PC-3 (cell line): ENCODE results near the gene KCNG2. TPM values are rescaled to one million over a fixed set of nuclear protein-coding genes. Genes with fewer than 3 reads are reported as not detected.

Source experiments
- ATAC-seq: fragments of 200-7000 bp; cut with Tn5 transposase; 2 replicates; pipeline ENCODE4 v1.9.1; 2020; ENCODE audit warnings: mild to moderate bottlenecking, moderate library complexity
- BruUV-seq: library from RNA; stranded (reverse); fragments of 400-500 nt; replicated peaks from 2 replicates; lab custom pipeline; 2021; lab: Mats Ljungman, UMichigan
- CTCF ChIA-PET: fragments of 300-600 bp; sonication (Branson Sonifier 250); formaldehyde crosslinking; loops from one replicate; lab custom pipeline; 2022; ENCODE audit warnings: antibody characterized with exemption; lab: Charles Lee
- POLR2A ChIA-PET: fragments of 300-600 bp; sonication (Branson Sonifier 250); formaldehyde crosslinking; loops from one replicate; lab custom pipeline; 2022; ENCODE audit warnings: antibody characterized with exemption; ENCODE audit not compliant: unreplicated experiment; lab: Charles Lee
- DNase-seq: peaks from one replicate; pipeline ENCODE4 v3.0.0-alpha.2; 2015
- H2AFZ ChIP-seq: fragments of 300-600 bp; sonication (generic); 2 replicates; pipeline ENCODE4 v1.6.0; 2016; ENCODE audit warnings: antibody characterized with exemption, low read length
- H3F3A ChIP-seq: fragments of 300-600 bp; sonication (generic); one replicate; pipeline ENCODE4 v1.6.0; 2017; ENCODE audit warnings: antibody characterized with exemption, low read length, control low read depth, mild to moderate bottlenecking; ENCODE audit not compliant: unreplicated experiment
- H3K27ac ChIP-seq: fragments of 300-600 bp; sonication (generic); 2 replicates; pipeline ENCODE4 v1.5.1; 2016; ENCODE audit warnings: mild to moderate bottlenecking, low read length
- H3K27me3 ChIP-seq: fragments of 300-600 bp; sonication (generic); 2 replicates; pipeline ENCODE4 v1.6.1; 2016; ENCODE audit warnings: low read length, mixed read lengths
- H3K36me3 ChIP-seq: fragments of 300-600 bp; sonication (generic); 2 replicates; pipeline ENCODE4 v1.6.1; 2016; ENCODE audit warnings: low read depth, mixed run types, low read length, mixed read lengths
- H3K4me1 ChIP-seq: fragments of 300-600 bp; sonication (generic); 2 replicates; pipeline ENCODE4 v1.5.1; 2016; ENCODE audit warnings: low read length; ENCODE audit not compliant: insufficient read depth
- H3K4me2 ChIP-seq: fragments of 300-600 bp; sonication (generic); 2 replicates; pipeline ENCODE4 v1.6.0; 2016; ENCODE audit warnings: low read length
- H3K4me3 ChIP-seq: fragments of 300-600 bp; sonication (generic); 2 replicates; pipeline ENCODE4 v1.5.1; 2016; ENCODE audit warnings: mild to moderate bottlenecking, low read length, mixed read lengths
- H3K79me2 ChIP-seq: fragments of 300-600 bp; sonication (generic); 2 replicates; pipeline ENCODE4 v1.6.1; 2017; ENCODE audit warnings: low read length, mixed read lengths
- H3K9ac ChIP-seq: fragments of 300-600 bp; sonication (generic); 2 replicates; pipeline ENCODE4 v1.6.0; 2016; ENCODE audit warnings: mild to moderate bottlenecking, low read length
- H3K9me2 ChIP-seq: fragments of 300-600 bp; sonication (generic); replicated peaks from 2 replicates; pipeline ENCODE4 v1.6.1; 2016; ENCODE audit warnings: mixed run types, low read length, mixed read lengths
- H3K9me3 ChIP-seq: fragments of 300-600 bp; sonication (generic); 2 replicates; pipeline ENCODE4 v1.6.1; 2016; ENCODE audit warnings: low read length, mixed read lengths
- H4K20me1 ChIP-seq: fragments of 300-600 bp; sonication (generic); 2 replicates; pipeline ENCODE4 v1.6.1; 2016; ENCODE audit warnings: low read length, mixed read lengths
- EZH2 ChIP-seq: fragments of 300-600 bp; sonication (generic); IDR thresholded peaks from one replicate; pipeline ENCODE4 v1.6.1; 2017; ENCODE audit warnings: antibody characterized with exemption, mild to moderate bottlenecking, low read length; ENCODE audit not compliant: unreplicated experiment
- EZH2phosphoT487 ChIP-seq: fragments of 300-600 bp; sonication (generic); IDR thresholded peaks from 2 replicates; pipeline ENCODE4 v1.6.1; 2018; ENCODE audit warnings: mild to moderate bottlenecking, antibody characterized with exemption, low read length, borderline replicate concordance
- intact Hi-C: fragments of 100-400 bp; cut with micrococcal nuclease; formaldehyde crosslinking; loops from 2 replicates; pipeline ENCODE4 v1.9.0; 2023
- total RNA-seq: library from RNA; depleted of rRNA; stranded (reverse); fragments of >200 nt; gene quantifications from 2 replicates; pipeline ENCODE4 v1.2.3, GENCODE V29; 2014
- TF ChIP-seq, protein P1 (sequence below): fragments of 300-600 bp; sonication (generic); conservative IDR thresholded peaks from 2 replicates; pipeline ENCODE4 v1.5.1; 2017; ENCODE audit warnings: antibody characterized with exemption, low read depth, mild to moderate bottlenecking, low read length

KCNG2 gene
- total RNA-seq, 1 experiment from 2014 or later, result not detected

DNA sequence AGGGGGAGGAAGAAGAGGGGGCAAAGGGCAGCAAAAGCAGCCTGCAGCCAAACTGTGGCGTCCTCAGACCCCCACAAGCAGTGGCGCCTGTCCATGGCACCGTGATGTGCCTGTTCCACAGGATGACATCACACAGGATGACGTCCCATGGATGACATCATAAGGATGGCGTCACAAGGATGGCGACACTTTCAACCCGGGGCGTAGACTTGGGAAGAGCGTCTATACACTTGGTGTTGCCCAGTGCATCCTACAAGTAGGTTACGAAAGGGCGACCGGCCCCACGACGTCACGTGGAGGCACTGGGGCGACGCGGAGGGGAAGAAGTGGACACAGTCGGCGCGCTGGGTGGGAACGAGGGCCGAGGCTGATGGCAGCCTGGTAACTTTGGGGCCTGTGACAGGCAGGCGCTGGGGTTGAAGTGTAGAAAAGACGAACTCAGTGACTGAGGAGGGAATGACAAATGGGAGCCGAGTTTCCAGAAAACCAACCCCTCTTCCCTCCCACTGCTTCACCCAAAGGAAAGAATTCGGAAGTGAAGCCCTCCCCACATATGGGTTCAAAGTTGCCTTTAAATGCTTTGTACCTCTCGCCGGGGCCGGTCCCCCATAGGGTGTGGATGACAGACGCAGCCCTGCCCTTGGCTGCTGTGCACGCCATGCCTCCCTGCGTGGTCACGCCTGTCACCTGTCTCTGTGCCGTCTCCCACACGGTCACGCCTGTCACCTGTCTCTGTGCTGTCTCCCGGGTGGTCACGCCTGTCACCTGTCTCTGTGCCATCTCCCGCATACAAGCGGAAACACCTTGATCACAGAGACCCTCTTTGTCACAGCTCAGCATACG, 13.4 kb upstream of the KCNG2 start:
- Histone ChIP-seq H3K4me1 (no peaks in the 10 kb centered on the region), H3K9me3 (no peaks in the 10 kb centered on the region), H3K4me2 (no peak overlapping the region), H3K79me2 (no peaks in the 10 kb centered on the region), H3K9ac (no peak overlapping the region), H4K20me1 (no peaks in the 10 kb centered on the region), H3K36me3 (no peaks in the 10 kb centered on the region), H3K4me3 (no peak overlapping the region), H2AFZ (no peak overlapping the region), H3K27ac (no peak overlapping the region), H3K9me2 (no peaks in the 10 kb centered on the region), H3F3A (no peaks in the 10 kb centered on the region), H3K27me3 (peaks cover 9% of the 10 kb centered on the region)
- DNase-seq, result no peak
- ATAC-seq, result no peak
- ChIA-PET CTCF (no interaction called here), POLR2A (no interaction called here)
- intact Hi-C loops, result no loop called here
- no TSS peak for BruUV-seq
- TF ChIP-seq EZH2phosphoT487 (no peak), EZH2 (no peak)
- TF ChIP-seq, protein P1, sequence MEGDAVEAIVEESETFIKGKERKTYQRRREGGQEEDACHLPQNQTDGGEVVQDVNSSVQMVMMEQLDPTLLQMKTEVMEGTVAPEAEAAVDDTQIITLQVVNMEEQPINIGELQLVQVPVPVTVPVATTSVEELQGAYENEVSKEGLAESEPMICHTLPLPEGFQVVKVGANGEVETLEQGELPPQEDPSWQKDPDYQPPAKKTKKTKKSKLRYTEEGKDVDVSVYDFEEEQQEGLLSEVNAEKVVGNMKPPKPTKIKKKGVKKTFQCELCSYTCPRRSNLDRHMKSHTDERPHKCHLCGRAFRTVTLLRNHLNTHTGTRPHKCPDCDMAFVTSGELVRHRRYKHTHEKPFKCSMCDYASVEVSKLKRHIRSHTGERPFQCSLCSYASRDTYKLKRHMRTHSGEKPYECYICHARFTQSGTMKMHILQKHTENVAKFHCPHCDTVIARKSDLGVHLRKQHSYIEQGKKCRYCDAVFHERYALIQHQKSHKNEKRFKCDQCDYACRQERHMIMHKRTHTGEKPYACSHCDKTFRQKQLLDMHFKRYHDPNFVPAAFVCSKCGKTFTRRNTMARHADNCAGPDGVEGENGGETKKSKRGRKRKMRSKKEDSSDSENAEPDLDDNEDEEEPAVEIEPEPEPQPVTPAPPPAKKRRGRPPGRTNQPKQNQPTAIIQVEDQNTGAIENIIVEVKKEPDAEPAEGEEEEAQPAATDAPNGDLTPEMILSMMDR, result no peak

DNA sequence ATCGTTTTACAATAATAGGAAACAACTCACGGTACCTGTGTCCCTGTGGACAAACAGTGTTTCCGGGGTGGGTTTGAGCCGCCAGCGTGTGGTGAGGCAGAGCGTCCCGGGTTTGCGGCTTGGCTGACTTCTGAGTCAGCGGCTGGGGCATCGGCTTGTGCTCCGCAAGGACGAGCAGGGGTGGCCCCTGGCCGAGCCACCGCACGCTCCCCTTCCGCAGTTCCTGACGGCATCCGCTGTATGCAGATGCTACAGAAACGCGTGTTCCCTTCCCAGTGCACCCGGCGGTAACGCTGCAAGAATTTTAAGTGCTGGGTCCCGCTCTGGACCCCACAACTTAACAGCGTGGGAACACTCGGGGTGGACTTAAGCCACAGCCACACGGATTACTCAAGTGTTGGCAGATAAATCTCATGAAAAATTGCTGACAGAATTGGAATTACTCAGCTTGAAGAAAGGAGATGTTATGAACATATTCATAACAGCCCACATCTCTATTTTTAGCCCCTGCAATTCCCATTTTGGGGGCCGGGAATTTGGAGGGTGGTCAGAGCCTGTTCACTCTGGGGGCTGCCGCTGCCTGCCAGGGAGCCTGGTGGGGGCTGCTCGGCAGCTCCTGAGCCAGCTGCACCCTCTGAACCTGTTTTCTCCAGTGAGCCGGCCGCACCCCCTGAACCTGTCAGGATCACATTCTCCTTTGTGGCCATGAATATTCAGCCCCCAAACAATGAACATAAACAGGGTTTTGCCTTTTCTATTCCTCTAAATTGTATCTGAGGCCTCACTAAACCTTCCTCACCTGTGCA, 12.6 kb upstream of the KCNG2 start:
- ATAC-seq, result no peak
- Histone ChIP-seq H3K9me2 (no peaks in the 10 kb centered on the region), H3K4me3 (no peak overlapping the region), H3K36me3 (no peaks in the 10 kb centered on the region), H2AFZ (no peak overlapping the region), H3K4me1 (no peaks in the 10 kb centered on the region), H3F3A (no peaks in the 10 kb centered on the region), H3K79me2 (no peaks in the 10 kb centered on the region), H3K9ac (no peak overlapping the region), H3K4me2 (no peak overlapping the region), H3K27ac (no peak overlapping the region), H4K20me1 (no peaks in the 10 kb centered on the region), H3K9me3 (no peaks in the 10 kb centered on the region), H3K27me3 (peaks cover 9% of the 10 kb centered on the region)
- POLR2A ChIA-PET, result no interaction called here
- TF ChIP-seq EZH2, result no peak
- TF ChIP-seq EZH2phosphoT487, result no peak
- TF ChIP-seq, protein P1, result no peak
- BruUV-seq, result no TSS peak
- no peak for DNase-seq
- CTCF ChIA-PET, result no interaction called here
- intact Hi-C loops, result no loop called here
